ENCODE measurements around the gene FBXO5. TPM values are rescaled to one million over a fixed set of nuclear protein-coding genes. Genes with fewer than 3 reads are reported as not detected.

Gene FBXO5
- polyA plus RNA-seq, 1 donor (not counting 4 experiments of a cell fraction or from before 2014, with no cell fraction given) = 9.0 TPM

GRCh38 chr6:152980656-152981055, 2.2 kb downstream of the FBXO5 start:
- Histone ChIP-seq H2AFZ (ENCODE audit: control insufficient read depth, low read length) (no peak overlapping the region), H4K20me1 (ENCODE audit: control insufficient read depth, extremely low read depth, insufficient read depth, low read length) (no peaks in the 10 kb centered on the region), H3K36me3 (ENCODE audit: control insufficient read depth in 2 of 2, extremely low read depth in 1 of 2, insufficient read depth in 2 of 2, low read length in 2 of 2) (no peaks in the 10 kb centered on the region), H3K9me1 (ENCODE audit: control insufficient read depth, extremely low read depth, insufficient read depth, low read length) (no peaks in the 10 kb centered on the region), H3K4me2 (ENCODE audit: control insufficient read depth, extremely low read depth, insufficient read depth, low read depth, low read length) (peak overlapping the region; percentile 67), H3K79me2 (ENCODE audit: control insufficient read depth, insufficient read depth, low read length) (peaks cover 79% of the 10 kb centered on the region), H3K4me3 (ENCODE audit: control insufficient read depth in 2 of 3, extremely low read depth in 1 of 3, insufficient read depth in 2 of 3, low read depth in 1 of 3, low read length in 3 of 3) (peak overlapping the region in 2 of 3 experiments; percentile 74 to 76), H3K4me1 (ENCODE audit: control insufficient read depth, extremely low read depth, insufficient read depth, low read length) (peaks cover 29% of the 10 kb centered on the region), H3K9ac (ENCODE audit: control insufficient read depth, extremely low read depth, insufficient read depth, low read length) (no peak overlapping the region), H3K27me3 (ENCODE audit: control insufficient read depth, extremely low read depth, insufficient read depth, low read length) (no peaks in the 10 kb centered on the region), H3K9me3 (ENCODE audit: control insufficient read depth, low read depth, low read length) (no peaks in the 10 kb centered on the region), H3K27ac (ENCODE audit: control insufficient read depth, insufficient read depth, low read length) (peak overlapping the region; percentile 32)
- dilution Hi-C loops (cut with MboI; ENCODE audit: extremely low pct_ligation_motif_present, low sequenced_read_pairs) = no loop called here
- no peak for TF ChIP-seq EZH2 (IDR thresholded peaks at IDR 0.05; ENCODE audit: low read length)
- DNase-seq (ENCODE audit: low read depth, low spot score) (no peak), FAIRE-seq (no peak)

GRCh38 chr6:152979116-152979515, 3.7 kb downstream of the FBXO5 start:
- DNase-seq (ENCODE audit: low read depth, low spot score) (no peak), FAIRE-seq (no peak)
- TF ChIP-seq EZH2 (IDR thresholded peaks at IDR 0.05; ENCODE audit: low read length) = no peak
- TF ChIP-seq CTCF (optimal IDR thresholded peaks at IDR 0.05 in 1 of 3, IDR thresholded peaks at IDR 0.05 in 1 of 3, conservative IDR thresholded peaks at IDR 0.05 in 1 of 3; ENCODE audit: extremely low read depth in 1 of 3, insufficient read depth in 2 of 3, low read length in 3 of 3) = no peak
- Histone ChIP-seq H3K4me2 (ENCODE audit: control insufficient read depth, extremely low read depth, insufficient read depth, low read depth, low read length) (no peak overlapping the region), H3K27me3 (ENCODE audit: control insufficient read depth, extremely low read depth, insufficient read depth, low read length) (no peaks in the 10 kb centered on the region), H3K79me2 (ENCODE audit: control insufficient read depth, insufficient read depth, low read length) (peaks cover 87% of the 10 kb centered on the region), H2AFZ (ENCODE audit: control insufficient read depth, low read length) (no peak overlapping the region), H3K4me3 (ENCODE audit: control insufficient read depth in 2 of 3, extremely low read depth in 1 of 3, insufficient read depth in 2 of 3, low read depth in 1 of 3, low read length in 3 of 3) (no peak overlapping the region), H3K4me1 (ENCODE audit: control insufficient read depth, extremely low read depth, insufficient read depth, low read length) (peaks cover 20% of the 10 kb centered on the region), H3K9me1 (ENCODE audit: control insufficient read depth, extremely low read depth, insufficient read depth, low read length) (no peaks in the 10 kb centered on the region), H3K36me3 (ENCODE audit: control insufficient read depth in 2 of 2, extremely low read depth in 1 of 2, insufficient read depth in 2 of 2, low read length in 2 of 2) (peaks cover 0 to 13% of the 10 kb centered on the region in 2 experiments), H3K9ac (ENCODE audit: control insufficient read depth, extremely low read depth, insufficient read depth, low read length) (no peak overlapping the region), H3K9me3 (ENCODE audit: control insufficient read depth, low read depth, low read length) (no peaks in the 10 kb centered on the region), H4K20me1 (ENCODE audit: control insufficient read depth, extremely low read depth, insufficient read depth, low read length) (no peaks in the 10 kb centered on the region), H3K27ac (ENCODE audit: control insufficient read depth, insufficient read depth, low read length) (peak overlapping the region; percentile 31)
- dilution Hi-C loops (cut with MboI; ENCODE audit: extremely low pct_ligation_motif_present, low sequenced_read_pairs) = no loop called here

GRCh38 chr6:152978058-152978457, 4.8 kb downstream of the FBXO5 start:
- dilution Hi-C loops (cut with MboI; ENCODE audit: extremely low pct_ligation_motif_present, low sequenced_read_pairs) = no loop called here

More at GRCh38 chr6:152978058-152978457, 4.8 kb downstream of the FBXO5 start:
- Histone ChIP-seq H3K79me2 (ENCODE audit: control insufficient read depth, insufficient read depth, low read length) (peaks cover 97% of the 10 kb centered on the region), H3K4me1 (ENCODE audit: control insufficient read depth, extremely low read depth, insufficient read depth, low read length) (peaks cover 16% of the 10 kb centered on the region), H3K36me3 (ENCODE audit: control insufficient read depth in 2 of 2, extremely low read depth in 1 of 2, insufficient read depth in 2 of 2, low read length in 2 of 2) (peaks cover 0 to 13% of the 10 kb centered on the region in 2 experiments), H3K27me3 (ENCODE audit: control insufficient read depth, extremely low read depth, insufficient read depth, low read length) (no peaks in the 10 kb centered on the region), H3K4me2 (ENCODE audit: control insufficient read depth, extremely low read depth, insufficient read depth, low read depth, low read length) (no peak overlapping the region), H3K9me3 (ENCODE audit: control insufficient read depth, low read depth, low read length) (no peaks in the 10 kb centered on the region), H4K20me1 (ENCODE audit: control insufficient read depth, extremely low read depth, insufficient read depth, low read length) (no peaks in the 10 kb centered on the region), H3K4me3 (ENCODE audit: control insufficient read depth in 2 of 3, extremely low read depth in 1 of 3, insufficient read depth in 2 of 3, low read depth in 1 of 3, low read length in 3 of 3) (no peak overlapping the region), H3K27ac (ENCODE audit: control insufficient read depth, insufficient read depth, low read length) (no peak overlapping the region), H2AFZ (ENCODE audit: control insufficient read depth, low read length) (no peak overlapping the region), H3K9me1 (ENCODE audit: control insufficient read depth, extremely low read depth, insufficient read depth, low read length) (no peaks in the 10 kb centered on the region), H3K9ac (ENCODE audit: control insufficient read depth, extremely low read depth, insufficient read depth, low read length) (no peak overlapping the region)
- DNase-seq (ENCODE audit: low read depth, low spot score) = no peak
- TF ChIP-seq EZH2 (IDR thresholded peaks at IDR 0.05; ENCODE audit: low read length) (no peak), CTCF (optimal IDR thresholded peaks at IDR 0.05 in 1 of 3, IDR thresholded peaks at IDR 0.05 in 1 of 3, conservative IDR thresholded peaks at IDR 0.05 in 1 of 3; ENCODE audit: extremely low read depth in 1 of 3, insufficient read depth in 2 of 3, low read length in 3 of 3) (no peak)
- FAIRE-seq = no peak
